HEK293T (cell line): Measurements from ENCODE around the gene GRM7.

Experiments used
- FOXA1 ChIP-seq: fragments of 450-650 bp; IDR thresholded peaks from 2 replicates; pipeline ENCODE4 v1.6.1; 2016; ENCODE audit warnings: mild to moderate bottlenecking
- FOXK2 ChIP-seq: fragments of 450-650 bp; IDR thresholded peaks from 2 replicates; pipeline ENCODE4 v1.6.1; 2016; ENCODE audit warnings: mild to moderate bottlenecking
- SUZ12 ChIP-seq: fragments of 450-650 bp; IDR thresholded peaks from 2 replicates; pipeline ENCODE4 v1.6.1; 2016; ENCODE audit warnings: mild to moderate bottlenecking

GRCh38 chr3:7371693-7372572, 511.0 kb downstream of the GRM7 start:
- TF ChIP-seq SUZ12 = no peak
- no peak for TF ChIP-seq FOXK2
- TF ChIP-seq FOXA1 = no peak
